Stimulated activated CD8-positive, alpha-beta memory T cell treated with anti-CD3 and anti-CD28 coated beads, Interleukin-12 subunit alpha, Interleukin-12 subunit beta, amount 100 ng/mL, for 1 hour (primary cell): Measurements from ENCODE around the gene CCL24.
"Not testable (repeated sequence)": the region's sequence is repeated elsewhere in the genome, so short reads cannot be mapped to it uniquely, and the experiment has no call there.

ENCODE experiments used
- DNase-seq: peaks from one replicate; pipeline ENCODE4 v3.0.0-alpha.2; 2020; ENCODE audit warnings: low read depth

The CCL24 gene

GRCh38 chr7:75819711-75820110 is 6.1 kb upstream of the CCL24 start:
- no peak for DNase-seq

DNA sequence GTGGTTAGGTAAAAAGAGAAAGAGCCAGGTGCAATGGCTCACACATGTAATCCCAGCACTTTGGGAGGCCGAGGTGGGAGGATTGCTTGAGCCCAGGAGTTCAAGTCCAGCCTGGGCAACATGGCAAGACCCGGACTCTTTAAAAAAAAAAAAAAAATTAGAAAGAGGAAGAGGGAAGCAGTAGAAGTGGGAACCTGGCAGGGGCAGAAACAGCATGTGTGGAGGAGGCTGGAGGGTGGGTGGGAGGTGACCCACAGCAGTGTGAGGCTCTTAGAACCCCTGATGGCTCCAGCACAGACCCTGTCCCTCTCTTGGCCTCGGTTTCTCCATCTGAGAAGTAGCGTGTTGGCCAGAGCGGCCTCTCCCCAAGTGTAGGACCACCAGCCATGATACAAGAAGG is 4.9 kb upstream of the CCL24 start:
- DNase-seq = no peak

GRCh38 chr7:75817116-75817515 is 3.5 kb upstream of the CCL24 start:
- DNase-seq = no peak

- no peak for DNase-seq
These were observed 1.9 kb upstream of the CCL24 start for GRCh38 chr7:75815418-75816064.

GRCh38 chr7:75814407-75814947 is 871 bp upstream of the CCL24 start:
- no peak for DNase-seq

DNA sequence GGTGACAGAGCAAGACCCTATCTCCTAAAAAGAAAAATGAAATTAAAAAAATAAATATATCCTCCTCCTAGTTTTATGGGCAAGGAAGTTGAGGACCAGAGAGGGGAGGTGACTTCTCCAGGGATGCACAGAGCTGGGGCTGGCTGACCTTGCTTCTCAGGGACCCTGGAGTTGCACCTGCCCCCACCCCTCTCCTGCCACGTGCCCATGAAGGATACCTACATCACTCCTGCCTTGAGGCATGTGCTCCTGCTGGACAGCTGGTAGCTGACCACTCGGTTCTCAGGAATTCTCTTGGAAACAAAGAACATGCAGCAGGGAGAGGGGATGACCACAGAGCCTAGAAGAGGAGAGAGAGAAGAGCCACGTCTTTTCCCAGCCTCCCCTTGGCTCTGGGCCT is 522 bp downstream of the CCL24 start:
- DNase-seq = no peak

DNA sequence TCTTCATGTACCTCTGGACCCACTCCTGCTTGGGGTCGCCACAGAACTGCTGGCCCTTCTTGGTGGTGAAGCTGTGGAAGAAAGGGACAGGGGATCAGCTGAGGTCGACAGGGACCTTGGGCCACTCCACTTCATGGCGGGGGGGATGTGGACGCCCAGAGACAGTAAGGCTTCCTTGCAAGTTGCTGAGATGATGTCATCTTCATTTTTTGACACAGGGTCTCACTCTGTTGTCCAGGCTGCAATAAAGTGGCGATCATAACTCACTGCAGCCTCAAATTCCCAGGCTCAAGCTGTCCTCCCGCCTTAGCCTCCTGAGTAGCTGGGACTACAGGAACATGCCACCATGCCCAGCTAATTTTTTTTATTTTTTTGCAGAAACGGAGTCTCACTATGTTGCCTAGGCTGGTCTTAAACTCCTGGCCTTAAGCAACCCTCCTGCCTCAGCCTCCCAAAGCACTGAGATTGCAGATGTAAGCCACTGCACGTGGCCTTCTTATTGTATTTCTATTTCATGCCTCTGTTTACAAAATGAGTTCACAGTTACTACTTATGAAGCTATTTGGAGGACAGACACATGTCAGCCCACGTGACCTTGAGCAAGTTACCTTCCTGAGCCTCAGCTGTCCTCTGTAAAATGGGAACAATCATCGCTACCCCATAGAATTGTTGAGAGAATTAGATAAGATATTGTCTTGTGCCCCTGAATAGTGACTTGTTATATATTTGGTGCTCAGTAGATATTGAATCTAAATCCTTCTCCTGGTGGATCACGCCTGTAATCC is 1.5 kb downstream of the CCL24 start:
- DNase-seq = no peak

DNA sequence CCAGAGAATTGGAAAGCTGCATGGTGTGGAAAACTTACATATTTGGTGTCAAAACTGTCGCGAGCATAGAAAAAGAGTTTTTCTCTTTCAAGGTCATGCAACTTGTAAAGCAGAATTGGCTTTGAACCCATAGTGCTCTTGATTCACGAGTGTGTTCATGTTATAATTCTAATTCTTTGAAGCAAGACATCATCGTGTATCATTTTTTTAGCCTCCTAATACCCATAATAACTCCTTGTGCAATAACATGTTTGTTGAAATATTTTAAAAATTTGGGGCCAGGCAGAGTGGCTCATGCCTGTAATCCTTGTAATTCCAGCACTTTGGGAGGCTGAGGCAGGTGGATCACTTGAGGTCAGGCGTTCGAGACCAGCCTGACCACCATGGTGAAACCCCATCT is 4.2 kb downstream of the CCL24 start:
- DNase-seq = no peak

DNA sequence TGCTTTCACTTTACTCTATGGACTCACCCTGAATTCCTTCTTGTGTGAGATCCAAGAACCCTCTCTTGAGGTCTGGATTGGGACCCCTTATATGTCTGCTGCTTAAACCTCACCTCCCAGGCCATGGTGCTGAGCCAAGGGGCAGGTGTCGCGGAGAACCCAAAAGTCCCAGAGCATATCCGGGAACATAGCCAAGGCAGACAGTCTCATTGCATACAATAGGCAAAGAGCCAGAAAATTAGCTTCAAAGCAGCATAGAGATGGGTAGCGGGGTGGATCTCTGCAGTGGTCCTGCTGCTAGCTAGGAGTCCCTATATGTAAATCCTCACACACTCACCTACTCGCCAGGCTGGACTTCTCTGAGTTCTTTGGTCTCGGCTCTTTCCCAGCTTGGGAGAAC is 5.5 kb downstream of the CCL24 start:
- no peak for DNase-seq

DNA sequence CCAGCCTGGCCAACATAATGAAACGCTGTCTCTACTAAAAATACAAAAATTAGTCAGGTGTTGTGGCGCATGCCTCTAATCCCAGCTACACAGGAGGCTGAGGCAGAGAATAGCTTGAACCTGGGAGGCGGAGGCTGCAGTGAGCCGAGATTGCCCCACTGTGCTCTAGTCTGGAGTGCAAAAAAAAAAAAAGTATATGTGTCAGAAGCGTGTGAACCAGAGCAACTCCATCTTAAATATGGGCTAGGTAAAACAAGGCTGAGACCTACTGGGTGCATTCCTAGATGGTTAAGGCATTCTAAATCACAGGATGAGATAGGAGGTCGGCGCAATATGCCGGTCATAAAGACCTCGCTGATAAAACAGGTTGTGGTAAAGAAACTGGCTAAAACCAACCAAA is 6.2 kb downstream of the CCL24 start:
- DNase-seq = no peak

DNA sequence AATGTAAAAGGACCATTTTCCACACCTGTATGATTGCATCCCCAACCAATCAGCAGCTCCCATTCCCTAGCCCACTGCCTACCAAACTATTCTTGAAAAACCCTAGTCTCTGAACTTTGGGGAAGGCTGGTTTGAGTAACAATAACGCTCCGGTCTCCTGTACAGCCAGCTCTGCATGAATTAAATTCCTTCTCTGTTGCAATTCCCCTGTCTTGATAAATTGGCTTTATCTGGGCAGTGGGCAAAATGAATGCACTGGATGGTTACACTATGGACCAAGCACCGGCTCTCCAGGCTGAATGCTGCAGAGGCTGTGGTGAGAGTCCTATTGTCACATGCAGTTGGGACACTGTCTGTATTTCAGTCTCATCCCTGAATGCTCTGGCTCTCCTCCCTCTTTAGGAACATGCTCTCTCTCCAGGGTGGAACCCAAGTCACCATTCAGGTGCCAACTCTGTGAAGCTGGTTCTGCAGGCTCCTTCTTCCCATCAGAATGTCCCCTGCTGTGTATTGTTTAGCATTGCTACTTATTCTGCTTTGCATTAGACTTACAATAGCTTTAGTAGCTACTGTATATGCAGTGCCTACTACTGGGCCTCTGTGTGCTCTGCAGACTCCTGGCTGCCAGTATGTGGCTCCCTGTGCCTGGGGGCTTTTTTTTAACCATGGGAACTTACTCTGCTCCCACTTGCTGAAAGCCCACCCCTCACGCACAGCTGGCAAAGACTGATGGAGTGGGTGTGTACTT is 6.9 kb downstream of the CCL24 start:
- DNase-seq = no peak

- no peak for DNase-seq
These were observed 8.9 kb downstream of the CCL24 start for GRCh38 chr7:75804705-75805104.

GRCh38 chr7:75804004-75804403 is 9.6 kb downstream of the CCL24 start:
- no peak for DNase-seq

DNA sequence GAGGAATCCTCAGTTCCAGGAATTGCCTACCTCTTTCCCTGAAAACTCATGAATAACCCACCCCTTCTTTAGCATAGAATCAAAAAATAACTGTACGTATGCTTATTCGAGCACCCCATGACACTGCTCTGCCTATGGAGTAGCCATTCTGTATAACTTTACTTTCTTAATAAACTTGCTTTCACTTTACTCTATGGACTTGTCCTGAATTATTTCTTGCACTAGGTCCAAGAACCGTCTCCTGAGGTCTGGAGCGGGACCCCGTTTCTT is 11.1 kb downstream of the CCL24 start:
- no peak for DNase-seq

GRCh38 chr7:75798770-75799169 is 14.8 kb downstream of the CCL24 start:
- no peak for DNase-seq

DNA sequence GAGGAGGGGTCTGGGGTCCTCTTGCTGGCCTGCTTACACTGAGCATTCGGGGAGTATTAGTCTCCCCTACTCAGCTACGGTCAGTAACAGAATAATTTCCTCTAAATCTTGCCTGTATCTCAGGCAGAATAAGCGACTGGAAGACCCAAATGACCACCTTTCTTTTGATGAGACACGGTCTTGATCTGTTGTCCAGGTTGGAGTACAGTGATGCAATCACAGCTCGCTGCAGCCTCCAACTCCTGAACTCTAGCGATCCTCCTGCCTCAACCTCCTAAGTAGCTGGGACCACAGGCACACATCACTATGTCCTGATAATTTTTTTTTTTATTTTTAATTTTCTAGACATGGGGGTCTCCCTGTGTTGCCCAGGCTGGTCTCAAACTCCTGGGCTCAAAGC is 17.2 kb downstream of the CCL24 start:
- no peak for DNase-seq

- DNase-seq = no peak
These were observed 17.7 kb downstream of the CCL24 start for GRCh38 chr7:75795831-75796285.

DNA sequence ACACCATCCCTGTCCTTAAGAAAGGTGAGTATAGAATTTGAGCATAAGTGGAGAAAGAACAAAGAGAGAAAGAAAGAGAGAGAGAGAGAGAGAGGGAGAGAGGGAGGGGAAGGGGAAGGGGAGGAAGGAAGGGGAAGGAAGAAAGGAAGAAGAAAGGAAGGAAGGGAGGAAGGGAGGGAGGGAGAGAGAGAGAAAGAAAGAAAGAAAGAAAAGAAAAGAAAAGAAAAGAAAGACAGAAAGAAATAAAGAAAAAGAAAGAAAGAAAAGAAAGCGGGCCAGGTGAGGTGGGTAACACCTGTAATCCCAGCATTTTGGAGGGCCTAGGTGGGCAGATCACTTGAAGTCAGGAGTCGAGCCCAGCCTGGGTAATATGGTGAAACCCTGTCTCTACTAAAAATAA is 19.9 kb downstream of the CCL24 start:
- DNase-seq = no peak

DNA sequence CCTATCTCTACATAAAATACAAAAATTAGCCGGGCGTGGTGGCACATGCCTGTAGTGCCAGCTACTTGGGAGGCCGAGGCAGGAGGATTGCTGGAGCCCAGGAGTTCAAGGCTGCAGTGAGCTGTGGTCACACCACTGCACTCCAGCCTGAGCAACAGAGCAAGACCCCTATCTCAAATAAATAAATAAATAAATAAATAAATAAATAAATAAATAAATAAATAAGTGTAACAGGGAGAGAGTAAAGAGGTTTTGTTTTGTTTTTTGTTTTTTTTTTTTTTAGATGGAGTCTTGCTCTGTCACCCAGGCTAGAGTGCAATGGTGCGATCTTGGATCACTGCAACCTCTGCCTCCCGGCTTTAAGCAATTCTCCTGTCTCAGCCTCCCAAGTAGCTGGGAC is 21.0 kb downstream of the CCL24 start:
- not testable (repeated sequence) for DNase-seq

- DNase-seq = no peak
These were observed 24.2 kb downstream of the CCL24 start for GRCh38 chr7:75789361-75789924.

DNA sequence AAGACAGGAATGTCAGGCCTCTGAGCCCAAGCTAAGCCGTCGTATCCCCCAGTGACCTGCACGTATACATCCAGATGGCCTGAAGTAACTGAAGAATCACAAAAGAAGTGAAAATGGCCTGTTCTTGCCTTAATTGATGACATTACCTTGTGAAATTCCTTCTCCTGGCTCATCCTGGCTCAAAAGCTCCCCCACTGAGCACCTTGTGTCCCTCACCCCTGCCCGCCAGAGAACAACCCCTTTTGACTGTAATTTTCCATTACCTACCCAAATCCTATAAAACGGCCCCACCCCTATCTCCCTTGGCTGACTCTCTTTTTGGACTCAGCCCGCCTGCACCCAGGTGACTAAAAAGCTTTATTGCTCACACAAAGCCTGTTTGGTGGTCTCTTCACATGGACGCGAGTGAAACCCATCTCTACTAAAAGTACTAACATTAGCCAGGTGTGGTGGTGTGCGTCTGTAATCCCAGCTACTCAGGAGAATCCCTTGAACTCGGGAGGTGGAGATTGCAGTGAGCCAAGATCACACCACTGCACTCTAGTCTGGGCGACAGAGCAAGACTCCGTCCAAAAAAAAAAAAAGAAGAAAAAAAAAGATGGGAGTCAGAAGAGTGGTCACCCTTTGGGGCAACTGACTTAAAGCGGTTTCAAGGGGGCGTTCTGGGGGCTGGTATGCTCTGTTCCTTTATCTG is 25.3 kb downstream of the CCL24 start:
- DNase-seq = not testable (repeated sequence)

DNA sequence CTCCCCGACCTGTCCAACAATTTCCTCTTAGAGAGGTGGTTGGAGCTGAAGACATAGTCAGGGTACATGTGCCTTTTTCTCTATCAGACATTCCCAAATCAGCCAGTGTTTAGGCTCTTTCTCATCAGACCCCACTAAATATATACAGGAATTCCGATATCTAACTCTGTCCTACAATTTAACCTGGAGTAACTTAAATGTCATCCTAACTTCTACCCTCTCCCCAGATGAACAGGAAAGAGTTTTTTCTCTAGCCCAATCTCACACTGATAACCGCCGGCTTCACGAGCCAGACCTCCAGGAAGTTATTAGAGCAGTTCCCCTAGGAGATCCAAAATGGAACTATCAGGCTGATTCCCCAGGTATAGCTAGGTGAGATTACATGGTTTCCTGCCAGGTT is 30.5 kb downstream of the CCL24 start:
- DNase-seq = not testable (repeated sequence)
